GM12878 (cell line): ENCODE data around the gene TUT1. TPM values are rescaled to one million over a fixed set of nuclear protein-coding genes. Genes with fewer than 3 reads are reported as not detected.

Source experiments
- ATAC-seq: fragments of 200-7000 bp; cut with Tn5 transposase; 3 replicates; pipeline ENCODE4 v1.9.1; 2020; ENCODE audit warnings: mild to moderate bottlenecking, moderate library complexity
- BruUV-seq: library from RNA; stranded (reverse); fragments of 400-500 nt; replicated peaks from 2 replicates; lab custom pipeline; 2021; lab: Mats Ljungman, UMichigan
- CTCF ChIA-PET: fragments of 300-600 bp; sonication (Branson Sonifier 250); formaldehyde crosslinking; extraction: SDS; loops from one replicate; lab custom pipeline; 2021; ENCODE audit warnings: inconsistent platforms; lab: Yijun Ruan, JAX
- POLR2A ChIA-PET: fragments of 350-600 bp; formaldehyde crosslinking; extraction: SDS; loops from one replicate; lab custom pipeline; 2021; ENCODE audit warnings: inconsistent platforms; lab: Charles Lee
- RAD21 ChIA-PET: fragments of 300-600 bp; sonication (Branson Sonifier 250); formaldehyde crosslinking; loops from one replicate; lab custom pipeline; 2023; ENCODE audit warnings: antibody characterized with exemption; ENCODE audit not compliant: unreplicated experiment; lab: Charles Lee
- SMC1A ChIA-PET: fragments of 300-600 bp; sonication (Branson Sonifier 250); formaldehyde crosslinking; loops from one replicate; lab custom pipeline; 2023; ENCODE audit not compliant: unreplicated experiment, uncharacterized antibody; lab: Charles Lee
- DNase-seq: peaks from one replicate; pipeline ENCODE4 v3.0.0-alpha.2; 2011; ENCODE audit warnings: low read depth, low spot score
- FAIRE-seq: peaks from 3 replicates; lab custom pipeline; 2011; peaks lifted over from hg19 to GRCh38; lab: Jason Lieb, UNC
- H2AFZ ChIP-seq: 2 replicates; pipeline ENCODE4 v1.6.0; 2011; ENCODE audit warnings: low read depth, low read length, control low read depth; ENCODE audit not compliant: control insufficient read depth
- H3K27ac ChIP-seq: 2 replicates; pipeline ENCODE4 v1.5.1; 2011; ENCODE audit warnings: control low read depth; ENCODE audit not compliant: control insufficient read depth, insufficient read depth
- H3K27me3 ChIP-seq, 2 experiments: replicated peaks in 1 of 2; 2 replicates each; pipeline versions ENCODE4 v1.6.0 to v1.6.1; 2011; ENCODE audit warnings: low read length in 1 of 2; ENCODE audit not compliant: control insufficient read depth in 2 of 2, insufficient read depth in 2 of 2
- H3K36me3 ChIP-seq, 2 experiments: 2 replicates each; pipeline ENCODE4 v1.5.1; 2011; ENCODE audit warnings: low read length in 1 of 2; ENCODE audit not compliant: control insufficient read depth in 2 of 2, insufficient read depth in 2 of 2
- H3K4me1 ChIP-seq: 2 replicates; pipeline ENCODE4 v1.6.1; 2011; ENCODE audit warnings: mild to moderate bottlenecking, low read length, moderate library complexity, mixed read lengths; ENCODE audit not compliant: control insufficient read depth, insufficient read depth
- H3K4me2 ChIP-seq: 2 replicates; pipeline ENCODE4 v1.6.0; 2011; ENCODE audit warnings: control low read depth; ENCODE audit not compliant: control insufficient read depth, insufficient read depth
- H3K4me3 ChIP-seq: fragments of 200-600 bp; sonication (generic); 2 replicates; pipeline ENCODE4 v1.5.1; 2016
- H3K79me2 ChIP-seq: 2 replicates; pipeline ENCODE4 v1.6.0; 2011; ENCODE audit warnings: low read length; ENCODE audit not compliant: control insufficient read depth, insufficient read depth
- H3K9ac ChIP-seq: 2 replicates; pipeline ENCODE4 v1.8.0; 2011; ENCODE audit warnings: low read length, control low read depth, mixed read lengths; ENCODE audit not compliant: control insufficient read depth, insufficient read depth
- H3K9me3 ChIP-seq: replicated peaks from 3 replicates; pipeline ENCODE4 v1.5.1; 2011; ENCODE audit warnings: mild to moderate bottlenecking, low read length; ENCODE audit not compliant: control insufficient read depth, insufficient read depth
- H4K20me1 ChIP-seq: 2 replicates; pipeline ENCODE4 v1.6.0; 2011; ENCODE audit not compliant: control insufficient read depth, insufficient read depth
- FOXM1 ChIP-seq: IDR thresholded peaks from 2 replicates; pipeline ENCODE4 v1.6.1; 2012; ENCODE audit warnings: low read depth, mild to moderate bottlenecking, inconsistent platforms, low read length, moderate library complexity
- NFYA ChIP-seq: IDR thresholded peaks from 2 replicates; pipeline ENCODE4 v1.6.1; 2011; ENCODE audit warnings: low read depth, mild to moderate bottlenecking, low read length, improper control_type of control experiment, borderline replicate concordance
- PAX8 ChIP-seq: fragments of 450-650 bp; IDR thresholded peaks from 2 replicates; pipeline ENCODE4 v1.6.1; 2017; ENCODE audit warnings: mild to moderate bottlenecking, moderate library complexity
- WGBS: methylation state at CpG from one replicate; pipeline ENCODE4 v1.1.6; 2016; ENCODE audit warnings: low lambda C conversion rate; ENCODE audit not compliant: insufficient replicate concordance, insufficient coverage; ENCODE audit errors: missing lambda C conversion rate; 5-methylcytosine and 5-hydroxymethylcytosine counted together
- in situ Hi-C: fragments of 300-500 bp; cut with MboI; formaldehyde crosslinking; loops from 9 replicates; pipeline ENCODE4 v1.14.3; 2018; ENCODE audit warnings: mixed read lengths
- intact Hi-C: fragments of 100-400 bp; cut with micrococcal nuclease; formaldehyde crosslinking; loops from one replicate; pipeline ENCODE4 v1.14.2; 2022; ENCODE audit not compliant: unreplicated experiment
- polyA plus RNA-seq, 11 experiments: library from polyadenylated mRNA; depleted of rRNA in 4 of 11; unstranded in 6 of 11; stranded (reverse) in 5 of 11; fragments of >200 nt; fragmentation: Nextera tagmentation in 4 of 11; fragmentation: Illumina TruSeq in 1 of 11; extraction: Ambion mirVana in 4 of 11; extraction: Trizol in 1 of 11; gene quantifications; 1 replicate in 1 of 11; 2 replicates in 10 of 11; pipeline versions ENCODE4 v1.2.1 to v1.2.3, GENCODE V29; 2011 to 2016; ENCODE audit warnings: inconsistent platforms in 2 of 11, missing spikeins in 2 of 11, low read depth in 1 of 11
- total RNA-seq, 4 experiments: library from RNA; depleted of rRNA in 3 of 4; stranded (reverse); fragments of >200 nt in 3 of 4; fragmentation: Illumina TruSeq in 1 of 4; extraction: Trizol in 1 of 4; gene quantifications; 2 replicates each; pipeline versions ENCODE4 v1.2.1 to v1.2.3, GENCODE V29; 2013 to 2021

TUT1 gene
- total and polyA plus RNA-seq, 10 of the 15 experiments (the other 5 are each of a cell fraction or from before 2014, with no cell fraction given) = 1.1 to 29.9 (median 16.2) TPM

GRCh38 chr11:62622476-62623089 lies 31.3 kb upstream of the TUT1 start:
- Histone ChIP-seq H3K79me2 (peaks cover 11% of the 10 kb centered on the region), H4K20me1 (no peaks in the 10 kb centered on the region), H3K27ac (peak overlapping the region; percentile 54), H3K9me3 (no peaks in the 10 kb centered on the region), H3K4me2 (no peak overlapping the region), H3K36me3 (peaks cover 8 to 18% of the 10 kb centered on the region in 2 experiments), H3K27me3 (no peaks in the 10 kb centered on the region), H3K4me1 (0 out of 2 replicates have a peak, but pooled peaks cover 4% of the 10 kb centered on the region), H3K9ac (no peak overlapping the region), H2AFZ (peak overlapping the region; percentile 15), H3K4me3 (no peak overlapping the region)
- 98% methylated on average over 7 of the region's 7 CpGs for WGBS
- ATAC-seq (no peak), DNase-seq (no peak), FAIRE-seq (no peak)
- CTCF ChIA-PET = interaction anchor here (0.7 to 2.8 kb wide), 9 partner anchors 11 to 309 kb away, joined by 3 to 12 read pairs (median 5); partner anchors contain the start of genes C11orf98, CSKMT, MTA2 and TUT1
- POLR2A ChIA-PET = interaction anchor here (0.5 to 5.0 kb wide), 27 partner anchors 12 to 234 kb away, joined by 3 to 50 read pairs (median 5); partner anchors contain the start of genes C11orf98, CSKMT, EEF1G and INTS5
- in situ Hi-C loops = no loop called here
- SMC1A ChIA-PET = interaction anchor here (0.6 to 2.6 kb wide), 10 partner anchors 11 to 229 kb away, joined by 3 to 11 read pairs (median 4); partner anchors contain the start of gene TUT1
- RAD21 ChIA-PET = interaction anchor here (0.5 to 3.3 kb wide), 17 partner anchors 9 to 168 kb away, joined by 3 to 25 read pairs (median 5); partner anchors contain the start of genes C11orf98, CSKMT, EEF1G and EML3
- BruUV-seq = TSS peak; percentile 86
- intact Hi-C loops = loop anchor here (2.0 kb wide), 1 partner anchor 24 kb away; the partner anchor contains the start of gene GANAB
- TF ChIP-seq FOXM1 (0 out of 2 replicates have a peak, but pooled peaks have one; percentile 7), NFYA (no peak), PAX8 (peak; percentile 71; the same call in 1 of the 2 replicates)
